Astrocyte of the spinal cord (primary cell): ENCODE measurements around the gene NECAB2.

ENCODE experiments used
- DNase-seq: peaks from one replicate; pipeline ENCODE4 v3.0.0; 2011; ENCODE audit warnings: low read depth, low spot score
- H3K4me3 ChIP-seq: 2 replicates; pipeline ENCODE4 v1.5.1; 2011; ENCODE audit warnings: low read depth, mild to moderate bottlenecking, low read length, moderate library complexity
- CTCF ChIP-seq: IDR thresholded peaks from 2 replicates; pipeline ENCODE4 v1.5.1; 2012; ENCODE audit warnings: low read depth, mild to moderate bottlenecking, low read length, inconsistent platforms
- in situ Hi-C: cut with HindIII; loops from 2 replicates; pipeline ENCODE4 v1.10.0; 2017; ENCODE audit warnings: low sequenced_read_pairs

Gene NECAB2

GRCh38 chr16:84021488-84021887 is 53.4 kb downstream of the NECAB2 start:
- no peak for TF ChIP-seq CTCF
- no peak for DNase-seq
- in situ Hi-C loops, result no loop called here
- no peak overlapping the region for H3K4me3 ChIP-seq

- no peak overlapping the region for H3K4me3 ChIP-seq
- no peak for DNase-seq
- TF ChIP-seq CTCF, result no peak
- in situ Hi-C loops, result no loop called here
Observed at GRCh38 chr16:84022644-84023043, 54.6 kb downstream of the NECAB2 start.

- peak; percentile 17 for DNase-seq
- no peak for TF ChIP-seq CTCF
- in situ Hi-C loops, result no loop called here
- no peak overlapping the region for H3K4me3 ChIP-seq
Observed at GRCh38 chr16:84024854-84025253, 56.8 kb downstream of the NECAB2 start.

- no peak overlapping the region for H3K4me3 ChIP-seq
- in situ Hi-C loops, result no loop called here
- DNase-seq, result no peak
- no peak for TF ChIP-seq CTCF
Observed at GRCh38 chr16:84026606-84027005, 58.6 kb downstream of the NECAB2 start.

- DNase-seq, result no peak
- no peak for TF ChIP-seq CTCF
- no peak overlapping the region for H3K4me3 ChIP-seq
- in situ Hi-C loops, result no loop called here
Observed at GRCh38 chr16:84027625-84028024, 59.6 kb downstream of the NECAB2 start.

- DNase-seq, result no peak
- in situ Hi-C loops, result no loop called here
- no peak for TF ChIP-seq CTCF
- no peak overlapping the region for H3K4me3 ChIP-seq
Observed at GRCh38 chr16:84029297-84030047, 61.4 kb downstream of the NECAB2 start.
